ENCODE data around the gene NNAT.

Gene NNAT

GRCh38 chr20:37503256-37503927 is 17.7 kb upstream of the NNAT start:
- DNase-seq = no peak

- no peak for DNase-seq
Observed at GRCh38 chr20:37504404-37505096, 16.5 kb upstream of the NNAT start.

GRCh38 chr20:37505263-37506151 is 15.5 kb upstream of the NNAT start:
- DNase-seq = no peak

DNA sequence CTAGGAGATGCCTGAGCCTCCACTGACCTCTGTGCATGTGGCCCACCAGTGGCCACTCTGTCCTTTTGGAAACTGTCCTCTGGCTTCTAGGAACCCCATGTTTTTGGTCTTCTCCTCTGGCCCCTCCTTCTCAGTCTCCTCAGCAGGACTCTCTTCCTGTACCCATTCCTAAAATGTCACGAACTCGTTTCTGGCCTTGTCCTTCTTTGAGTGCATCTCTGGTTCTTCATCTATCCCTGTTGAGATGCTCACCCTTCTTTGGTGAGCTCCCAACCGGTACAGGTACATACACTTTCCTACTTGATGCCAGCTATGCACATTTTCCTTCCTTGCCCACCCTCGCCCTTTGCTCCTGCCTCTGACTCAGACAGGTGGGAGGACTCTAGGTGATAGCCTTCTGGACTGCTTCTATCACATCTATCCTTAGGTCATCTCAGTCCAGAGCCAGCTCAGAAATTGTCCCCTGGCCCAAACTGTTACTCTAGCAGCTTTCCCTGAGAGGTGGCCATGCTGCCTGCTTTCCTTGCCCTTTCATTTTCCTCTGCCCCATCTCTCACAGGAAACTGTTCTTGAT is 14.8 kb upstream of the NNAT start:
- no peak for DNase-seq

DNA sequence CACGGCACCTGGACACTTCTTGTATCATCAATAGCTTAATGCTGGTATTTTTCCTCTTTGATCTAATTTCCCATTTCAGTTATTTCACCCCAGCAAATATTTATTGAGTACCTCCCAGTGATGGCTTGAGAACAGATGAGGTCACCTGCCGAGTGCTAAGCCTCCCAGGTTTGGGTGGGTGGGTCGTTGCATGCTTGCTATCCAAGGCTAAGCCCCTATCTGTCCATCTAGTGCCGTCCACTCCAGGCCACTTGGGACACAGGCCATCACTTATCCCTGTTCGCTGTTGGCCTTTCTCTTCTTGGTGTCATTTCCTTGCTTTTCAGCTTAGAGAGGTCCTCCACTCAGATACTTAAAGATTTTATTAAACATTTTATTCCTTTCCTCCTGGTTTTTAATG is 10.8 kb upstream of the NNAT start:
- no peak for DNase-seq

DNA sequence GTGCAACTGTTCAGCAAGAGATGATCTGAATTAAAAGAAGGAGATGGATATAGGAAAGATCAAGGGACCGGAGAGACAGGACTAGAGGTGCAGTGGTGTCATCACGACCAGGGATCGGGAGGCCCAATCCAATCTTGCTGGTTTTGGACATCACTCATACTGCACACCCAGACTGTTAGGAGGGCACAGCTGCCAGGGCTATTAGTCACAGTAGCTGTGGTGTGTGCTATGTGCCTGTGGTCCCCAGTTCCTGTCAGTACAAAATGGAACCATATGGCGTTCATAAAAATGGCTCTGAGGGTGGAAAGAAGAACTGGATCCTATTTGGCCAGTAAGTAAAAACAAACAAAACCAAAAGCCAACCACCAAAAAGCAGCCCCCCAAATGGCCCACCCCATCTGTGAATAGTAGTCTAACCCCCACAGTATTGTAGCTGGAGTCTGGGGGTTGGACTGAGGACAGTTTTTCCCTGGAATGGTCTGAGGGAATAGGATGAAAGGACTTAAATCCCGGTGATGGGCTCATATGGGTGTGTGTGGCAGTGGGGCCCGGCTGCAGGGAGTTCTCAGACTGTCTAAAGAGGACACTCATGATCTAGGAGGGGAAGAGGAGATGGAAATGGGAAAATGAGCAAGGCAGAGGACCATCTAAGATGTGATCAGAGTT is 9.3 kb upstream of the NNAT start:
- no peak for DNase-seq

GRCh38 chr20:37513779-37514359 is 7.2 kb upstream of the NNAT start:
- no peak for DNase-seq

DNA sequence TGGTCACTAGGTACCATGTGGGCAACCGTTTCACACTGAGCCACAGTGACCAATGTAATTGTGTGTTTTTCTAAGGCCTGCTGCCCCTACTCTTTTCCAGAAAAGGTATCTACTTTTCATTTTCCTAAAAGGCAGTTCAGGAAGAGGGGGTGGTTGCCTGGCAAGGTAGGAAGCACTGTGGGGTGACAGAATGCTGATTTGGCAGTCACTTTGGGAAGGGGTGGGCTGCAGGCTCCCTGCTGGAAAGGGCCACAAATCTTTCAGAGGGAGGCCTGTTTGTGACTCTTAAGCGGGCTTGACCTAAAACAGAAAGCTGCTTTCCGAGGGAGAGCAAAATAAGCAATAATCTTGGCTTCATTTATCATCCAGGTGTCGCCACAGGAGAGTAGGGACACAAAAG is 5.2 kb upstream of the NNAT start:
- DNase-seq = no peak

DNA sequence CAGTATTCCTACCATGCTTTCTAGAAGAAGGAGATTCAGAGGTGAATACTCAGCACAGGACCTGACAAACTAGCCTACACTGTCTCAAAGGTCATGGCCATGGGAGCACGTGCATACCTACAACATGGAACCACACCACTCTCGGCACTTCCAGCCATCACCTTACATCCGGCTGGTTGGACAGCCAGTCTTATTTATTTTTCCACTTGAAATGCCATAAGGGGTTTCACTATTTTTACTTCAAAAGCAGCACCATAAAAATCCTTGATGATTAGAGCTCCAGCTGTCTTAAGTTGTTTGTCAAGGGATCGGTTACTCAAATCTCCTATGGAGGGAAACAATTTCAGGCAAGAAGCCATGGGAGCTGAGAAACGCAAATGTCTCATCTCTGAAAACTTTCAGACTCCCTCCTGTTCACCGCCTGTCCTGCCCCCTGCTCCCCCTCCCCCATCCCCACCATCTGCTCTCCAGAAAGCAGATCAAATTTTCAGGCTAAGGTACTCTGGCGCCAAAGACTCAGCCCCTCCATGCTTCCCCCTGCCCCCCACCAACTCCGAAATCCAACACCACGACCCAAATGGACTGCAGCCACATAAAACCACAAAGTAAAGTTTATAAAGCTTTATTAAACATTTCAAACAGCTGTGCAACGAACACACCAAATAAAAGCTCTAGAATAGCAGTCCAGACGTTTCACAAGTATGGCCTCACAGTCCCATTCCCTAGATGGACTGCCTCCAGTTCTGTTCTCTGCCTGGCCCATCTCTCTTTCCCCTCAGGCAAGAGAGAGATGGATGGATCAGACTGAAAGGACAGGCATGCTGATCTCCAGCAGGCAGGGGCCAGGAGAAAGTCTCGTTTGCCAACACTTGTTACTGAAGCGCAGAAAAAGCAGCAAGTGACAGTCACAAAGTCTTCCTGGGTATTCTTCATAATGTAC is 4.0 kb upstream of the NNAT start:
- DNase-seq = no peak

DNA sequence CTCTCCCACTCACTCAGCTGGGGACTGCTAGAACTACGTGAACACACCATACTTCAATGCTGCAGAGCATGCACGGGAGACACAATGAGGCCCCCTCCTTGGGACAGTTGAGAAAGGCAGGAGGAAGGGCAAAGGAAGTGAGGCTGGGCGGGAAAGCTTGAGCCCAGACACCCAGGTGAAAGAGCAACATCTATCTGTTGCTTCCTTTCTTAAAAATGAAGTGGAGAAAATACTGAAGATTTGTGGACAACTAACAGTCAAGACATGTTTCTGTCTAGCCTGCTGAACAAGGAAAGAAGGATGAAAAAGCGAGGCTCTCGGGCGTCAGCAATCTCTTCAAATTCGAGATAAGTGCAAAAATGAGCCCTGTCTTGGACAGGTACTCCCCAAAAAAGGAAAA is 3.0 kb upstream of the NNAT start:
- no peak for DNase-seq

DNA sequence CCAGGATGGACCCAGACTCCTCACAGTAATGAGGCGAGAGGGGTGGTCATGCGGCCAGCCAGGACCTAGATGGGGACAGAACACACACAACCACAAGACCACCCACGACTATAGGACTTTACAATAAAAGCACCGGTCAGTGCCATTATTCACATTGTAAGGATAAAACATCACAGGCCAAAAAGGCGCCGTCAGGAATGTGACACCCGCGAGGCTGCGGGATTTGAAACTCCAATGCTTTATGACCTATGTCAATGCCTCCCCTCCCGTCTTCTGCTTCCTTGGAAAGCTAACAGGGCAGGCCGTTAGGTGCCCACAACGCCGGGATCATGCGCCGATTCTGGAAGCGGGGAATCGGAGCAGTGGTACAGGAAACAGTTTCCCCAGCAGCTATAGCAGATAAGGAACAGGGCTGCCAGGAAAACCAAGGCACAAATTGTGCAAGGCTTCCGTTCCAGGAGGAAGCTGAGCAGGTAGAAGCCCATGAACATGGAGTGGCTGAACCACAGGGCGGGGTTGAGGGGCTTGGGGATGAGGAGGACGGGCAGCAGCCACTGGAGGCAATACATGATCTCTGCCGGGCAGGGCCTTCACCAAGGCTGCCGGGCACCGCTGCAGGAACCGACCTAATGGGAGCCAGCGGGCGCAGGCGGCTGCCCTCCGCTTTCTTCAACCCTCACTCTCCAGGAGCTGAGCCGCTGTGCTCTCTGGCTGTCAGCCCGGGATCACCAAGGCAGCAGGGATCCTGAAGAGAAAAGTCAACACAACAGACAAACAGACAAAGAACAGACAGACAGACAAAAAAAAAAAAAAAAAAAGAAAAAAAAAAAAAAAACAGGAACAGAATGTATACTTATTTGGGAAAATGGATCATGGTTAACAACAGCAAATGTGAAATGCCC is 2.2 kb upstream of the NNAT start:
- no peak for DNase-seq

GRCh38 chr20:37519508-37520418 is 1.3 kb upstream of the NNAT start:
- no peak for DNase-seq

- no peak for DNase-seq
Observed at GRCh38 chr20:37520419-37520955, 563 bp upstream of the NNAT start.

- DNase-seq = no peak
Observed at GRCh38 chr20:37522260-37523011, 1.4 kb downstream of the NNAT start.

DNA sequence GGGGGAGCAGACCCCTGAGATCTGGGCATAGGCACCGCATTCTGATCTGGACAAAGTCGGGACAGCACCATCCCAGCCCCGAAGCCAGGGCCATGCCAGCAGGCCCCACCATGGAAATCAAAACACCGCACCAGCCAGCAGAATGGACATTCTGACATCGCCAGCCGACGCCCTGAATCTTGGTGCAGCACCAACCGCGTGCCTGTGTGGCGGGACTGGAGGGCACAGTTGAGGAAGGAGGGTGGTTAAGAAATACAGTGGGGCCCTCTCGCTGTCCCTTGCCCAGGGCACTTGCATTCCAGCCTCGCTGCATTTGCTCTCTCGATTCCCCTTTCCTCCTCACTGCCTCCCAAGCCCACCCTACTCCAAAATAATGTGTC is 2.0 kb downstream of the NNAT start:
- DNase-seq = no peak

- DNase-seq = no peak
Observed at GRCh38 chr20:37523911-37524700, 3.1 kb downstream of the NNAT start.

Measured in CD4-positive, alpha-beta T cell treated with Interleukin-4 for 4 hours (primary cell).